Suprapubic skin (tissue), 4 donors: Measurements from ENCODE around the gene FBXO3. TPM values are rescaled to one million over a fixed set of nuclear protein-coding genes. Genes with fewer than 3 reads are reported as not detected.

Source experiments
- DNase-seq, 2 donors: peaks; one replicate each; pipeline ENCODE4 v3.0.0-alpha.2; 2019; ENCODE audit warnings: low spot score in 2 of 2
- H3K27ac ChIP-seq: fragments of 200-600 bp; sonication (generic); one replicate; pipeline ENCODE4 v1.5.1; 2019
- H3K27me3 ChIP-seq: fragments of 200-600 bp; sonication (generic); one replicate; pipeline ENCODE4 v1.5.1; 2019
- H3K36me3 ChIP-seq: fragments of 200-600 bp; sonication (generic); one replicate; pipeline ENCODE4 v1.5.1; 2019
- H3K4me1 ChIP-seq: fragments of 200-600 bp; sonication (generic); one replicate; pipeline ENCODE4 v1.5.1; 2019
- H3K4me3 ChIP-seq: fragments of 200-600 bp; sonication (generic); one replicate; pipeline ENCODE4 v1.5.1; 2019; ENCODE audit warnings: mild to moderate bottlenecking
- H3K9me3 ChIP-seq: fragments of 200-600 bp; sonication (generic); one replicate; pipeline ENCODE4 v1.5.1; 2019
- EP300 ChIP-seq: sonication (generic); formaldehyde crosslinking; IDR thresholded peaks from one replicate; pipeline ENCODE4 v1.6.1; 2017; ENCODE audit warnings: antibody characterized with exemption
- POLR2A ChIP-seq, 2 donors: fragments of 450-650 bp; IDR thresholded peaks; one replicate each; pipeline ENCODE4 v1.6.1; 2017; ENCODE audit warnings: antibody characterized with exemption in 2 of 2, mild to moderate bottlenecking in 2 of 2, moderate library complexity in 2 of 2
- POLR2AphosphoS5 ChIP-seq, 3 donors: sonication (generic); formaldehyde crosslinking; IDR thresholded peaks; one replicate each; pipeline ENCODE4 v1.6.1; 2017; ENCODE audit warnings: antibody characterized with exemption in 3 of 3
- WGBS: methylation state at CpG from one replicate; pipeline ENCODE4 v1.1.5; 2018; 5-methylcytosine and 5-hydroxymethylcytosine counted together
- total RNA-seq, 4 donors: library from RNA; depleted of rRNA; stranded (reverse); fragments of >200 nt; gene quantifications; one replicate each; pipeline ENCODE4 v1.1.0, GENCODE V29; 2016
- TF ChIP-seq, protein P1 (sequence below), 2 donors: fragments of 200-600 bp in 1 of 2; fragments of 450-650 bp in 1 of 2; sonication (generic) in 1 of 2; IDR thresholded peaks; one replicate each; pipeline ENCODE4 v1.5.1; 2016 to 2019; ENCODE audit warnings: antibody characterized with exemption in 2 of 2, mild to moderate bottlenecking in 1 of 2, moderate library complexity in 1 of 2

The FBXO3 gene
- total RNA-seq, 4 donors from 2014 or later = 35.4 to 47.5 (median 44.3) TPM

DNA sequence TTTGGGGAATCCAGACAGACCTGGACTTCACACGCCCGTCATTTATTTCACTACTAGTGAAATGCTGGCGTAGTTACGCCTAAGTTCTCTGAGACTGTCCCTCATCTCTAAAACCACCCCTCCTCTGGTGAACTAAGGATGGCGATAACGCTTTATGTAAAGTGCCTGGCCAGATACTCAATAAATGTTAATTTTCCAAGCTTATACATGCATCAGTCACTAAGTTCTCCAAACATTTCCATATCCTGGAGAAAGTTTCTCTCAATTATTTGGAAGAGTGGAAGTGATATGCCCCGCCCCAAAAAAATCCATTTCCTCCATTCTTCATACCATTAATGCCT is 1.1 kb upstream of the FBXO3 start:
- TF ChIP-seq POLR2AphosphoS5 (IDR thresholded peaks at IDR 0.05) (no peak), EP300 (no peak), POLR2A (IDR thresholded peaks at IDR 0.05) (no peak)
- TF ChIP-seq, protein P1, sequence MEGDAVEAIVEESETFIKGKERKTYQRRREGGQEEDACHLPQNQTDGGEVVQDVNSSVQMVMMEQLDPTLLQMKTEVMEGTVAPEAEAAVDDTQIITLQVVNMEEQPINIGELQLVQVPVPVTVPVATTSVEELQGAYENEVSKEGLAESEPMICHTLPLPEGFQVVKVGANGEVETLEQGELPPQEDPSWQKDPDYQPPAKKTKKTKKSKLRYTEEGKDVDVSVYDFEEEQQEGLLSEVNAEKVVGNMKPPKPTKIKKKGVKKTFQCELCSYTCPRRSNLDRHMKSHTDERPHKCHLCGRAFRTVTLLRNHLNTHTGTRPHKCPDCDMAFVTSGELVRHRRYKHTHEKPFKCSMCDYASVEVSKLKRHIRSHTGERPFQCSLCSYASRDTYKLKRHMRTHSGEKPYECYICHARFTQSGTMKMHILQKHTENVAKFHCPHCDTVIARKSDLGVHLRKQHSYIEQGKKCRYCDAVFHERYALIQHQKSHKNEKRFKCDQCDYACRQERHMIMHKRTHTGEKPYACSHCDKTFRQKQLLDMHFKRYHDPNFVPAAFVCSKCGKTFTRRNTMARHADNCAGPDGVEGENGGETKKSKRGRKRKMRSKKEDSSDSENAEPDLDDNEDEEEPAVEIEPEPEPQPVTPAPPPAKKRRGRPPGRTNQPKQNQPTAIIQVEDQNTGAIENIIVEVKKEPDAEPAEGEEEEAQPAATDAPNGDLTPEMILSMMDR (IDR thresholded peaks at IDR 0.05) = no peak
- H3K27me3 ChIP-seq = no peaks in the 10 kb centered on the region
- 87% methylated on average over 7 of the region's 7 CpGs for WGBS
- peaks cover 36% of the 10 kb centered on the region for H3K4me1 ChIP-seq
- DNase-seq = no peak
- no peak overlapping the region for H3K27ac ChIP-seq
- H3K36me3 ChIP-seq = peaks cover 3% of the 10 kb centered on the region
- H3K9me3 ChIP-seq = no peaks in the 10 kb centered on the region
- no peak overlapping the region for H3K4me3 ChIP-seq

DNA sequence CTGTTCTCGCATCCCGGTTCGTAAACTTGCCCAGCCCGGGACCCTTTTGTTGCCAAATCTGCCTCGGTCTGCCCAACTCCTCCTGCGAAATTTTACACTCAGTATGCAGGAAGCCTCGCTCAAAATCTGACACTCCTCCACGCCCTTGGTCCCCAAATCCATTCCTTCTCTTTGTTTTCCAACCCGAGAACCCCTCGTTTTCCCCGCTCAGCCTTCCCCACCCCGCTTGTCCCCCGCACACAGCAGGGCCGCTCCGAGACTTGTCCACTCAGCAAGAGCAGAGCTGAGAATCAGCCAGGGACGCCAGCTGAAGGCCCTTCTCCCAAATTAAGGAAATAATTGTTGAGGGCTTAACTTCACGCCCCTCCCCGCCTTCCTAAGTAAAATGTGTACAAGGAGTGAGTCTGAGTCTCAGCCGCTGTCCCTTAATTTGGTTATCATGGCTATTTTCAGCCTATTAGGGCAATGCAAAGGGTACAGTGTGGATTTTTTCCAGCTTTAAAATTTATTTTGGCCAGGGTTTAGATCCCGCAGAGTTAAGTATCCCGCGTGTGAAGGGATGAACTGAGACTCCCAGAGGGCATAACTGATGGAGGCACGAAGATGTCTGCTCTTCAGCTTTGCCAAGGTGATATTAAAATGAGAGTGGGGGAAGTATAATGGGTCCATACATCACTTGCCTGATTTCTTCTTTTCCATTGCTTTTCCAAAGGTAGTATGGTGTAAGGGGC is 581 bp upstream of the FBXO3 start:
- peaks cover 8% of the 10 kb centered on the region for H3K36me3 ChIP-seq
- H3K27me3 ChIP-seq = no peaks in the 10 kb centered on the region
- 3% methylated on average over 23 of the region's 23 CpGs for whole genome bisulfite sequencing
- TF ChIP-seq POLR2AphosphoS5 (IDR thresholded peaks at IDR 0.05) = no peak
- no peak for TF ChIP-seq EP300
- no peak for TF ChIP-seq POLR2A (IDR thresholded peaks at IDR 0.05)
- TF ChIP-seq, protein P1 (IDR thresholded peaks at IDR 0.05) = no peak
- H3K27ac ChIP-seq = peak overlapping the region; percentile 56
- no peak for DNase-seq
- peak overlapping the region; percentile 68 for H3K4me3 ChIP-seq
- no peaks in the 10 kb centered on the region for H3K9me3 ChIP-seq
- peaks cover 36% of the 10 kb centered on the region for H3K4me1 ChIP-seq

DNA sequence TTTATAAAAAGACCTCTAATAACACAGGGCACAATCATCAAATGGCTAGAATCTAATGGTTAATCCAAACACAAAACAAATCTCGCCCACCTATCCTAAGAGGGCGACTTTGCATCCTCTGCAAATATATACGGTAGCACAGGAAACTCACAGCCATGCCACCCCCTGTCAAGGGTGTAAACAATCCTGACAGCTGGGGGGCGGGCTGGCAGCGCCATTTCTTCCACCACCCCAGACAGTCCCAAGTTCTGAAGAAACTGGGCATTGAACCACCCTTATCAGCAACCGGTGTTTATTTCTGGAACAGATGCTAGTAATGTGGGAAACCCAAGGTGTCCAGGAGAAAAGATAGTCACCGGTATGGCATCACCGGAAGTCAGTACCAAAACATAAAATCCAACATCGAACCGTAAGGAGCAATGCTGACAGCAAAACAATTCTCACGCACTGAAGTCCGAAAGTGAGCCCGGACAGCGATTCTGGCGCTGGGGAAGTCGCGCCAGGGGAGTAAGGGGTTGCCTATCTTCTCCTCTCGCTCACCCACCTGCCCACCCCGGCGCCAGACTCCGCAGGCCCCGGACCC is 825 bp downstream of the FBXO3 start:
- WGBS = 6% methylated on average over 20 of the region's 22 CpGs
- H3K36me3 ChIP-seq = peaks cover 16% of the 10 kb centered on the region
- no peak for TF ChIP-seq POLR2AphosphoS5 (IDR thresholded peaks at IDR 0.05)
- TF ChIP-seq, protein P1 (IDR thresholded peaks at IDR 0.05) = no peak
- TF ChIP-seq EP300 = no peak
- TF ChIP-seq POLR2A (IDR thresholded peaks at IDR 0.05) = no peak
- H3K27ac ChIP-seq = peak overlapping the region; percentile 56
- no peaks in the 10 kb centered on the region for H3K27me3 ChIP-seq
- no peaks in the 10 kb centered on the region for H3K9me3 ChIP-seq
- DNase-seq = no peak
- peaks cover 36% of the 10 kb centered on the region for H3K4me1 ChIP-seq
- H3K4me3 ChIP-seq = peak overlapping the region; percentile 68

DNA sequence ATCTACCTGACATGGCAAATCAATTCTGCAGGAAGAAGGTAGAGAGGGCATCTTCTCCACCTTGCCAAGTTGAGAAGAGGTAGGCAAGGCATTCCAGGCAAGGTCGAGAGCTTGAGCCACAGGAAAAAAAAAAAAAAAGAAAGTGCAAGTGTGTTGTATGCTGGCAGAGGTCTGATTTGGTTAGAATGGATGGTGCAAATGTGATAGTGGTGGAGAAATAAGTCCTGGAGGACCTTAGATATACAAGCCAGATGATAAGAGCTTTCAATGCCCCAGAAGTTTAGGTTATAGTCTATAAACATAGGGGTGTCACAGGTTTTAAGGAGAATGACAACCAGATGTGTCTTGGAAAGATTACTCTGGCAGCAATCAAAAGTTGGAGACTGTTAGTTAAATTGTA is 1.4 kb downstream of the FBXO3 start:
- no peaks in the 10 kb centered on the region for H3K27me3 ChIP-seq
- peaks cover 36% of the 10 kb centered on the region for H3K4me1 ChIP-seq
- peak overlapping the region; percentile 68 for H3K4me3 ChIP-seq
- H3K27ac ChIP-seq = no peak overlapping the region
- TF ChIP-seq EP300 = no peak
- TF ChIP-seq, protein P1 (IDR thresholded peaks at IDR 0.05) = no peak
- TF ChIP-seq POLR2A (IDR thresholded peaks at IDR 0.05) = no peak
- TF ChIP-seq POLR2AphosphoS5 (IDR thresholded peaks at IDR 0.05) = no peak
- no peaks in the 10 kb centered on the region for H3K9me3 ChIP-seq
- WGBS = 52% methylated on average over 1 of the region's 1 CpG
- peaks cover 22% of the 10 kb centered on the region for H3K36me3 ChIP-seq
- DNase-seq = no peak

DNA sequence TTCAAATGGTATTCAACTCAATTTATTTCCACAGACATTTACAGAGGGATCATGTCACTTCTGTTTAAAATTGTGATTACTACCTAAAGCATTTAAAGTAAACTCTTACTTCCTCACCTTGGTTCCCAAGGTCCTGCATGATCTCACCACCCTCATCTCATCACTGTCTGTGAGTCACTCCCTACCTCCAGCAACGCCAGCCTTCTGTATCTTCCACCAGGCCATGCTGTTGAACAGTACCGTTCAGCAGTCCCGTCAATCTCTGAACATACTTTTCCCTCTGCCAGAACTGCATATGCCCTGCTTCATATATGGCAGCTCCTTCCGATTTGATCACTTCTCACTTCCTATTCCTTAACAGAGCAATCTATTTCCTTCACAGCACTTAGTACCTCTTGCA is 2.0 kb downstream of the FBXO3 start:
- 57% methylated on average over 4 of the region's 4 CpGs for WGBS
- Histone ChIP-seq H3K27me3 (no peaks in the 10 kb centered on the region), H3K27ac (no peak overlapping the region), H3K9me3 (no peaks in the 10 kb centered on the region), H3K4me1 (peaks cover 36% of the 10 kb centered on the region), H3K36me3 (peaks cover 28% of the 10 kb centered on the region), H3K4me3 (no peak overlapping the region)
- DNase-seq = no peak
- no peak for TF ChIP-seq POLR2AphosphoS5 (IDR thresholded peaks at IDR 0.05)
- no peak for TF ChIP-seq POLR2A (IDR thresholded peaks at IDR 0.05)
- TF ChIP-seq EP300 = no peak
- TF ChIP-seq, protein P1 (IDR thresholded peaks at IDR 0.05) = no peak
